K562 (cell line): Measurements from ENCODE around the gene FAM107B. TPM values are rescaled to one million over a fixed set of nuclear protein-coding genes. Genes with fewer than 3 reads are reported as not detected.

Experiments used
- ATAC-seq: fragments of 200-7000 bp; cut with Tn5 transposase; 3 replicates; pipeline ENCODE4 v1.9.1; 2020; ENCODE audit warnings: moderate library complexity
- BruUV-seq: library from RNA; stranded (reverse); fragments of 400-500 nt; replicated peaks from 2 replicates; lab custom pipeline; 2021; lab: Mats Ljungman, UMichigan
- CTCF ChIA-PET: fragments of 300-600 bp; formaldehyde crosslinking; extraction: SDS; loops from one replicate; lab custom pipeline; 2021; ENCODE audit warnings: low intra/inter-chr PET ratio; lab: Yijun Ruan, JAX
- POLR2A ChIA-PET: fragments of 300-600, 350-650 bp; sonication (Branson Sonifier 250); formaldehyde crosslinking; extraction: SDS; loops from one replicate; lab custom pipeline; 2021; ENCODE audit warnings: antibody characterized with exemption, inconsistent platforms; lab: Yijun Ruan, JAX
- DNase-seq, 4 experiments: peaks; one replicate each; pipeline versions ENCODE4 v3.0.0 to v3.0.0-alpha.2; 2011 to 2018; ENCODE audit warnings: low spot score in 3 of 4, mixed read lengths in 3 of 4; ENCODE audit errors: extremely low read depth in 1 of 4
- FAIRE-seq: peaks from 2 replicates; lab custom pipeline; 2011; peaks lifted over from hg19 to GRCh38; lab: Jason Lieb, UNC
- H2AFZ ChIP-seq: 2 replicates; pipeline ENCODE4 v1.6.0; 2011; ENCODE audit warnings: low read depth, low read length, control low read depth, inconsistent platforms
- H3K27ac ChIP-seq: fragments of 200-600 bp; 3 replicates; pipeline ENCODE4 v1.8.0; 2011; ENCODE audit warnings: low read depth, mild to moderate bottlenecking, control low read depth, inconsistent platforms, low read length, moderate library complexity, mixed read lengths; ENCODE audit errors: extremely low read depth
- H3K27me3 ChIP-seq, 2 experiments: fragments of 300-600 bp in 1 of 2; 2 replicates in 1 of 2; 3 replicates in 1 of 2; pipeline versions ENCODE4 v1.6.0 to v1.8.0; 2011; ENCODE audit warnings: inconsistent platforms in 2 of 2, low read length in 2 of 2, mild to moderate bottlenecking in 1 of 2, mixed read lengths in 1 of 2, moderate library complexity in 1 of 2; ENCODE audit not compliant: control insufficient read depth in 2 of 2, insufficient read depth in 2 of 2
- H3K36me3 ChIP-seq: fragments of 300-600 bp; 3 replicates; pipeline ENCODE4 v1.8.0; 2011; ENCODE audit warnings: mild to moderate bottlenecking, low read length, inconsistent platforms; ENCODE audit not compliant: control insufficient read depth, insufficient read depth
- H3K4me1 ChIP-seq, 2 experiments: fragments of 200-600 bp in 1 of 2; replicated peaks in 1 of 2; 2 replicates in 1 of 2; 3 replicates in 1 of 2; pipeline versions ENCODE4 v1.5.1 to v1.8.0; 2011; ENCODE audit warnings: inconsistent platforms in 2 of 2, low read length in 2 of 2, mild to moderate bottlenecking in 1 of 2, mixed read lengths in 1 of 2, moderate library complexity in 1 of 2; ENCODE audit not compliant: control insufficient read depth in 2 of 2, insufficient read depth in 2 of 2
- H3K4me2 ChIP-seq: 2 replicates; pipeline ENCODE4 v1.6.1; 2011; ENCODE audit warnings: low read length, control low read depth, inconsistent platforms, mixed read lengths; ENCODE audit not compliant: insufficient read depth
- H3K4me3 ChIP-seq: fragments of 200-600 bp; sonication (generic), shearing (Covaris generic); 2 replicates; pipeline ENCODE4 v1.5.1; 2016; ENCODE audit warnings: control low read depth, inconsistent platforms
- H3K79me2 ChIP-seq: fragments of 200-600 bp; 3 replicates; pipeline ENCODE4 v1.8.0; 2011; ENCODE audit warnings: low read length, inconsistent platforms; ENCODE audit not compliant: control insufficient read depth, insufficient read depth
- H3K9ac ChIP-seq, 2 experiments: 2 replicates each; pipeline versions ENCODE4 v1.6.0 to v1.6.1; 2011; ENCODE audit warnings: low read depth in 2 of 2, low read length in 2 of 2, control low read depth in 1 of 2, inconsistent platforms in 1 of 2, mild to moderate bottlenecking in 1 of 2, mixed read lengths in 1 of 2; ENCODE audit not compliant: insufficient read depth in 1 of 2
- H3K9me1 ChIP-seq: one replicate; pipeline ENCODE4 v1.6.0; 2011; ENCODE audit warnings: inconsistent platforms, mild to moderate bottlenecking, low read length, moderate library complexity; ENCODE audit not compliant: control insufficient read depth, insufficient read depth
- H3K9me3 ChIP-seq: replicated peaks from 2 replicates; pipeline ENCODE4 v1.5.1; 2011; ENCODE audit warnings: low read depth, low read length, inconsistent platforms; ENCODE audit not compliant: control insufficient read depth, insufficient read depth
- H4K20me1 ChIP-seq: replicated peaks from 2 replicates; pipeline ENCODE4 v1.6.1; 2011; ENCODE audit warnings: low read length, inconsistent platforms, mixed read lengths; ENCODE audit not compliant: control insufficient read depth, insufficient read depth
- BRD4 ChIP-seq: fragments of 200-600 bp; sonication (generic); IDR thresholded peaks from 2 replicates; pipeline ENCODE4 v1.6.1; 2017; ENCODE audit warnings: inconsistent platforms
- CHCHD3 ChIP-seq: fragments of 250-450 bp; sonication (Bioruptor Pico); IDR thresholded peaks from 2 replicates; pipeline ENCODE4 v2.1.2; 2022; ENCODE audit warnings: mild to moderate bottlenecking
- KDM2B ChIP-seq: fragments of 250-450 bp; sonication (Bioruptor Pico); IDR thresholded peaks from 2 replicates; pipeline ENCODE4 v1.8.0; 2021; ENCODE audit warnings: mild to moderate bottlenecking, moderate library complexity
- LARP7 ChIP-seq: fragments of 450-650 bp; IDR thresholded peaks from 2 replicates; pipeline ENCODE4 v1.6.1; 2016
- POLR2A ChIP-seq: fragments of 450-650 bp; conservative IDR thresholded peaks from 2 replicates; pipeline ENCODE4 v1.6.1; 2016
- SREBF2 ChIP-seq: sonication (generic); formaldehyde crosslinking; IDR thresholded peaks from 2 replicates; pipeline ENCODE4 v1.4.0; 2020; ENCODE audit warnings: mild to moderate bottlenecking, missing genetic modification reagents
- ZFPM2 ChIP-seq: fragments of 250-450 bp; sonication (Bioruptor Pico); IDR thresholded peaks from 2 replicates; pipeline ENCODE4 v1.5.1; 2022; ENCODE audit warnings: mild to moderate bottlenecking
- ZNF121 ChIP-seq: sonication (generic); formaldehyde crosslinking; conservative IDR thresholded peaks from 2 replicates; pipeline ENCODE4 v1.8.0; 2022; ENCODE audit warnings: missing genetic modification reagents
- ZNF311 ChIP-seq: fragments of 250-450 bp; sonication (Bioruptor Pico); IDR thresholded peaks from 2 replicates; pipeline ENCODE4 v1.4.0; 2020; ENCODE audit warnings: mild to moderate bottlenecking, moderate library complexity
- ZNF507 ChIP-seq: conservative IDR thresholded peaks from 2 replicates; pipeline ENCODE4 v1.6.1; 2017; ENCODE audit warnings: missing genetic modification characterization, missing compliant biosample characterization
- ZNF57 ChIP-seq: fragments of 450-650 bp; formaldehyde crosslinking; IDR thresholded peaks from 2 replicates; pipeline ENCODE4 v1.4.0; 2020; ENCODE audit warnings: mild to moderate bottlenecking, moderate library complexity
- WGBS: fragments of 100-300 bp; shearing (Covaris generic); methylation state at CpG from one replicate; pipeline ENCODE4 v1.1.6; 2016; ENCODE audit warnings: low coverage, mixed read lengths; ENCODE audit not compliant: insufficient coverage; ENCODE audit errors: missing lambda C conversion rate; 5-methylcytosine and 5-hydroxymethylcytosine counted together
- in situ Hi-C: fragments of 300-500 bp; cut with MboI; formaldehyde crosslinking; loops from 4 replicates; pipeline ENCODE4 v1.15.0; 2018; ENCODE audit warnings: inconsistent platforms, mixed read lengths
- intact Hi-C: fragments of 100-400 bp; cut with micrococcal nuclease; formaldehyde crosslinking; loops from 2 replicates; pipeline ENCODE4 v1.14.2; 2022
- polyA plus RNA-seq, 8 experiments: library from polyadenylated mRNA; depleted of rRNA in 4 of 8; stranded (reverse) in 5 of 8; unstranded in 3 of 8; fragments of >200 nt; fragmentation: Nextera tagmentation in 2 of 8; fragmentation: Illumina TruSeq in 1 of 8; extraction: Ambion mirVana in 2 of 8; extraction: Trizol in 1 of 8; gene quantifications; 2 replicates each; pipeline versions ENCODE4 v1.2.1 to v1.2.3, GENCODE V29; 2011 to 2014; ENCODE audit warnings: inconsistent platforms in 1 of 8, missing spikeins in 1 of 8
- total RNA-seq, 7 experiments: library from RNA; depleted of rRNA in 6 of 7; stranded (reverse); fragments of >200 nt in 6 of 7; fragmentation: Illumina TruSeq in 2 of 7; extraction: Trizol in 2 of 7; gene quantifications; 2 replicates each; pipeline versions ENCODE4 v1.2.1 to v1.2.3, GENCODE V29; 2011 to 2021; ENCODE audit warnings: low replicate concordance in 1 of 7
- TF ChIP-seq, protein P1 (sequence below): fragments of 250-450 bp; sonication (Bioruptor Pico); IDR thresholded peaks from 2 replicates; pipeline ENCODE4 v1.5.0; 2022; ENCODE audit warnings: mild to moderate bottlenecking
- TF ChIP-seq, protein P2 (sequence below), 3 experiments: fragments of 200-800 bp in 1 of 3; fragments of 250-450 bp in 1 of 3; fragments of 450-650 bp in 1 of 3; sonication (Bioruptor Pico) in 1 of 3; sonication (Bioruptor generic) in 1 of 3; formaldehyde crosslinking in 1 of 3; IDR thresholded peaks; 2 replicates each; pipeline versions ENCODE4 v1.6.1 to v1.8.0; 2016 to 2022; ENCODE audit warnings: mild to moderate bottlenecking in 2 of 3, missing genetic modification characterization in 2 of 3, missing compliant biosample characterization in 1 of 3, moderate library complexity in 1 of 3
- TF ChIP-seq, protein P3 (sequence below), 3 experiments: IDR thresholded peaks in 2 of 3; conservative IDR thresholded peaks in 1 of 3; 2 replicates each; pipeline ENCODE4 v1.5.1; 2011 to 2012; ENCODE audit warnings: low read length in 3 of 3, mild to moderate bottlenecking in 3 of 3, control low read depth in 2 of 3, improper control_type of control experiment in 1 of 3, inconsistent platforms in 1 of 3, low read depth in 1 of 3, mixed read lengths in 1 of 3, moderate library complexity in 1 of 3; ENCODE audit not compliant: insufficient read depth in 2 of 3

The FAM107B gene
- total and polyA plus RNA-seq, 9 of the 15 experiments (the other 6 are each of a cell fraction or from before 2014, with no cell fraction given): 0.40 to 2.8 (median 1.4) TPM

DNA sequence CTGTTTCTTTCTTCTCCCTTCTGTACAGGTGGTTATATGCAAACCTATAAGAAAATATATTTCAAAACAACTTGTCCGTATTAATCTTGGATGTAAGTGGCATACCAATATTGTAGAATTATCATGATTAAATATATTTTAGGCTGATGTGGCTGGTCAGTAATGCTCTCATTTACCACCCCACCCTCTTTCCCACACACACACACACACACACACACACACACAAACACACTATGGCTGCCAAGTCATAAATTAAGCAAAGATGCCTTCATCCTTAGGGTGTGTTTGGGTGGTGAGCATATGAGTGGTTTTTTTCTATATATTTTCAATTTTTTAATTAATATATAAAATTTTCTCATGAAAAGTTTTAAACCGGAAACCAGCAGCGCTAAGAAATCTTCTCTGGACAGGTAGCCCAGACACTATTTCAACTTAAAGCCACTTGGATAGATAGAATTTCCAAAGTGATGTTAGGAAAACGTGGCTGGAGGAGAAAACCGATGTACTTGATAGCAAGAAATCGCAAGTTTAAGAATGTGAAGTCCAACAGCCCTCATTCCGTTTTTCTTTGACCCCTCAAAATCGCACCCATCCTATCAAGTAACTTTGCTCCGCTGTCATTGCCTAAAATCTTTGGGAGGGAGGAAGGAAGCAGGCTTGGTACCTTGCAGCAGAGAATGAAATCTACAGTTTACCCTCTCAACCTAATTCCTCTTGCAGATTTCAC is 171.7 kb downstream of the FAM107B start:
- FAIRE-seq: no peak
- H3K36me3 ChIP-seq: no peaks in the 10 kb centered on the region
- WGBS: 19% methylated on average over 9 of the region's 9 CpGs

More for the DNA sequence above, 171.7 kb downstream of the FAM107B start:
- peaks cover 16 to 46% of the 10 kb centered on the region in 2 experiments; a peak in 4 of 5 replicates for H3K27me3 ChIP-seq
- no peak overlapping the region for H3K27ac ChIP-seq
- peaks cover 0 to 12% of the 10 kb centered on the region in 2 experiments; a peak in 2 of 5 replicates for H3K4me1 ChIP-seq
- TF ChIP-seq ZFPM2 (CRISPR knock-in tag) (no peak), SREBF2 (CRISPR knock-in tag) (no peak), ZNF57 (no peak), LARP7 (no peak), ZNF311 (CRISPR knock-in tag) (no peak), KDM2B (no peak), POLR2A (no peak), CHCHD3 (no peak), ZNF507 (tag) (no peak), BRD4 (no peak), ZNF121 (no peak)
- TF ChIP-seq, protein P1, sequence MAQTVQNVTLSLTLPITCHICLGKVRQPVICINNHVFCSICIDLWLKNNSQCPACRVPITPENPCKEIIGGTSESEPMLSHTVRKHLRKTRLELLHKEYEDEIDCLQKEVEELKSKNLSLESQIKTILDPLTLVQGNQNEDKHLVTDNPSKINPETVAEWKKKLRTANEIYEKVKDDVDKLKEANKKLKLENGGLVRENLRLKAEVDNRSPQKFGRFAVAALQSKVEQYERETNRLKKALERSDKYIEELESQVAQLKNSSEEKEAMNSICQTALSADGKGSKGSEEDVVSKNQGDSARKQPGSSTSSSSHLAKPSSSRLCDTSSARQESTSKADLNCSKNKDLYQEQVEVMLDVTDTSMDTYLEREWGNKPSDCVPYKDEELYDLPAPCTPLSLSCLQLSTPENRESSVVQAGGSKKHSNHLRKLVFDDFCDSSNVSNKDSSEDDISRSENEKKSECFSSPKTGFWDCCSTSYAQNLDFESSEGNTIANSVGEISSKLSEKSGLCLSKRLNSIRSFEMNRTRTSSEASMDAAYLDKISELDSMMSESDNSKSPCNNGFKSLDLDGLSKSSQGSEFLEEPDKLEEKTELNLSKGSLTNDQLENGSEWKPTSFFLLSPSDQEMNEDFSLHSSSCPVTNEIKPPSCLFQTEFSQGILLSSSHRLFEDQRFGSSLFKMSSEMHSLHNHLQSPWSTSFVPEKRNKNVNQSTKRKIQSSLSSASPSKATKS: no peak
- TF ChIP-seq, protein P2, sequence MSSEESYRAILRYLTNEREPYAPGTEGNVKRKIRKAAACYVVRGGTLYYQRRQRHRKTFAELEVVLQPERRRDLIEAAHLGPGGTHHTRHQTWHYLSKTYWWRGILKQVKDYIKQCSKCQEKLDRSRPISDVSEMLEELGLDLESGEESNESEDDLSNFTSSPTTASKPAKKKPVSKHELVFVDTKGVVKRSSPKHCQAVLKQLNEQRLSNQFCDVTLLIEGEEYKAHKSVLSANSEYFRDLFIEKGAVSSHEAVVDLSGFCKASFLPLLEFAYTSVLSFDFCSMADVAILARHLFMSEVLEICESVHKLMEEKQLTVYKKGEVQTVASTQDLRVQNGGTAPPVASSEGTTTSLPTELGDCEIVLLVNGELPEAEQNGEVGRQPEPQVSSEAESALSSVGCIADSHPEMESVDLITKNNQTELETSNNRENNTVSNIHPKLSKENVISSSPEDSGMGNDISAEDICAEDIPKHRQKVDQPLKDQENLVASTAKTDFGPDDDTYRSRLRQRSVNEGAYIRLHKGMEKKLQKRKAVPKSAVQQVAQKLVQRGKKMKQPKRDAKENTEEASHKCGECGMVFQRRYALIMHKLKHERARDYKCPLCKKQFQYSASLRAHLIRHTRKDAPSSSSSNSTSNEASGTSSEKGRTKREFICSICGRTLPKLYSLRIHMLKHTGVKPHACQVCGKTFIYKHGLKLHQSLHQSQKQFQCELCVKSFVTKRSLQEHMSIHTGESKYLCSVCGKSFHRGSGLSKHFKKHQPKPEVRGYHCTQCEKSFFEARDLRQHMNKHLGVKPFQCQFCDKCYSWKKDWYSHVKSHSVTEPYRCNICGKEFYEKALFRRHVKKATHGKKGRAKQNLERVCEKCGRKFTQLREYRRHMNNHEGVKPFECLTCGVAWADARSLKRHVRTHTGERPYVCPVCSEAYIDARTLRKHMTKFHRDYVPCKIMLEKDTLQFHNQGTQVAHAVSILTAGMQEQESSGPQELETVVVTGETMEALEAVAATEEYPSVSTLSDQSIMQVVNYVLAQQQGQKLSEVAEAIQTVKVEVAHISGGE (CRISPR knock-in tag; IDR thresholded peaks at IDR 0.05): no peak
- TF ChIP-seq, protein P3, sequence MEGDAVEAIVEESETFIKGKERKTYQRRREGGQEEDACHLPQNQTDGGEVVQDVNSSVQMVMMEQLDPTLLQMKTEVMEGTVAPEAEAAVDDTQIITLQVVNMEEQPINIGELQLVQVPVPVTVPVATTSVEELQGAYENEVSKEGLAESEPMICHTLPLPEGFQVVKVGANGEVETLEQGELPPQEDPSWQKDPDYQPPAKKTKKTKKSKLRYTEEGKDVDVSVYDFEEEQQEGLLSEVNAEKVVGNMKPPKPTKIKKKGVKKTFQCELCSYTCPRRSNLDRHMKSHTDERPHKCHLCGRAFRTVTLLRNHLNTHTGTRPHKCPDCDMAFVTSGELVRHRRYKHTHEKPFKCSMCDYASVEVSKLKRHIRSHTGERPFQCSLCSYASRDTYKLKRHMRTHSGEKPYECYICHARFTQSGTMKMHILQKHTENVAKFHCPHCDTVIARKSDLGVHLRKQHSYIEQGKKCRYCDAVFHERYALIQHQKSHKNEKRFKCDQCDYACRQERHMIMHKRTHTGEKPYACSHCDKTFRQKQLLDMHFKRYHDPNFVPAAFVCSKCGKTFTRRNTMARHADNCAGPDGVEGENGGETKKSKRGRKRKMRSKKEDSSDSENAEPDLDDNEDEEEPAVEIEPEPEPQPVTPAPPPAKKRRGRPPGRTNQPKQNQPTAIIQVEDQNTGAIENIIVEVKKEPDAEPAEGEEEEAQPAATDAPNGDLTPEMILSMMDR (IDR thresholded peaks at IDR 0.05 in 2 of 3, conservative IDR thresholded peaks at IDR 0.05 in 1 of 3; ENCODE audit: insufficient read depth in 2 of 3, low read depth in 1 of 3, low read length in 3 of 3): no peak
- H2AFZ ChIP-seq: no peak overlapping the region
- no peak overlapping the region for H3K9ac ChIP-seq
- DNase-seq (no peak), ATAC-seq (no peak)
- in situ Hi-C loops: no loop called here
- BruUV-seq: TSS peak; percentile 53
- intact Hi-C loops: no loop called here
- H3K9me3 ChIP-seq: no peaks in the 10 kb centered on the region
- H3K4me2 ChIP-seq: 0 out of 2 replicates have a peak overlapping the region, but pooled peaks have one; percentile 18
- POLR2A ChIA-PET: no interaction called here
- H4K20me1 ChIP-seq: no peaks in the 10 kb centered on the region
- H3K4me3 ChIP-seq: no peak overlapping the region
- no peaks in the 10 kb centered on the region for H3K79me2 ChIP-seq
- H3K9me1 ChIP-seq: no peaks in the 10 kb centered on the region
- CTCF ChIA-PET: no interaction called here
